ENCODE measurements around the gene GPR78.

GPR78 gene

DNA sequence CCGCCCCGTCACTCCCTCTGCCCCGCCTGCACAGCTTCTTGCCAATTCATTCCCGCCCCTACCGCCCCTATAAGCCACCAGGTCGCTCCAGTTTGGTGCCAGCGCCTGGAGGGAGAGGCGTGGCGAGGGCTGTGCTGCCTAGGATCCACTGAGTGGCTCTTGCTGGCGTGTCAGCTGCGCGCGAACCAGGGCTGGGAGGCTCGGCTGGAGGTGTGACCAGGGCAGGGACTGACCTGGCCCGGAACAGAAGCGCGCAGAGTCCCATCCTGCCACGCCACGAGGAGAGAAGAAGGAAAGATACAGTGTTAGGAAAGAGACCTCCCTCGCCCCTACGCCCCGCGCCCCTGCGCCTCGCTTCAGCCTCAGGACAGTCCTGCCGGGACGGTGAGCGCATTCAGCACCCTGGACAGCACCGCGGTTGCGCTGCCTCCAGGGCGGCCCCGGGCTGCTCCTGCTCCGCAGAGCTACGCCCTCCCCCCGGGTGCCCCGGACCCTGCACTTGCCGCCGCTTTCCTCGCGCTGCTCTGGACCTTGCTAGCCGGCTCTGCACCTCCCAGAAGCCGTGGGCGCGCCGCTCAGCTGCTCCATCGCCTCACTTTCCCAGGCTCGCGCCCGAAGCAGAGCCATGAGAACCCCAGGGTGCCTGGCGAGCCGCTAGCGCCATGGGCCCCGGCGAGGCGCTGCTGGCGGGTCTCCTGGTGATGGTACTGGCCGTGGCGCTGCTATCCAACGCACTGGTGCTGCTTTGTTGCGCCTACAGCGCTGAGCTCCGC lies at the start of gene GPR78:
Gene GPR78, plus strand, starts transcription at position 72 of the 773 bp plus-strand sequence. Its CDS starts 591 bp downstream, at position 663.
- no peak for DNase-seq (ENCODE audit: extremely low read depth in 1 of 2, low read depth in 1 of 2)

GRCh38 chr4:8532245-8532781 lies 47.9 kb upstream of the GPR78 start:
- DNase-seq (ENCODE audit: extremely low read depth in 1 of 2, low read depth in 1 of 2), result no peak

DNA sequence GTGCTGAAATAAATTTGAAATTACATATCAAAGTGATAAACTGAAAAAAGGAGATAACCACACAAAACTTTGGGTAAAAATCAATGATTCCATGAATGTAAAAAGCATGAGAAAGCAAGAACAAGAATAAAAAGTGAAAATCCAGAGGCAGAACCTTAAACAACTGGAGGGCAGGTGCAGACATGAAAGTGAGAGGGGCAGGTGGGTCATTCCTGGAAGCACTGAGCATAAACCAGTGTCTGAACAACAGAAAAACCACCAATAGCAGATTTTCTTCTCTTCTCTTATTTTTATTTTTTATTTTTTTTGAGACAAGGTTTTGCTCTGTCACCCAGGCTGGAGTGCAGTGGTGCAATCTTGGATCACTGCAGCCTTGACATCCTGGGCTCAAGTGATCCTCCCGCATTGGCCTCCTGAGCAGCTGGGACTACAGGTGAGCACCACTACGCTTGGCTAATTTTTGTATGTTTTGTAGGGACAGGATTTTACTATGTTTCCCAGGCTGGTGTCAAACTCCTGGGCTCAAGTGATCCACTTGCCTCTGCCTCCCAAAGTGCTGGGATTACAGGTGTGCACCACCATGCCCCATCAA lies 46.8 kb upstream of the GPR78 start:
- no peak for DNase-seq (ENCODE audit: extremely low read depth in 1 of 2, low read depth in 1 of 2)

DNA sequence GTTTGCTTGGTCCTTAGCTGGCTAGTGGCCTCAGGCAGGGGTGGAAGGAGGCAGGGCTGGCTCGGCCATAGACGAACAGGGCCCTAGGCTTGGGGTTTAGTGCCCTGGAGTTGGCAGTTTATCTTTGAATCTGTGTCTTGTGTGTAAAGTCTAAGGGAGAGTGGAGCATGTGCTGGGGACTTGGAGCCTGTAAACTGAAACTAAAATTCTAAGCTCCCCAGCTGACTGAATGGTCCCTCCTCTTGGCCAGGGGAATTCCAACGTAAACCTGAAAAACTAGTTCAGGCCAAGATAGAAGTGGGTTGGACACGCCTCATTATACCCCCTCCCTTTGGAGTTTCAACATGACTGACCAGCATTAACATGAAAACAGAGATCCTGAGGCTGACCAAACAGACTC lies 46.1 kb upstream of the GPR78 start:
- DNase-seq (ENCODE audit: extremely low read depth in 1 of 2, low read depth in 1 of 2), result no peak

- DNase-seq (ENCODE audit: extremely low read depth in 1 of 2, low read depth in 1 of 2), result no peak
Measured at GRCh38 chr4:8534611-8535010, 45.6 kb upstream of the GPR78 start.

DNA sequence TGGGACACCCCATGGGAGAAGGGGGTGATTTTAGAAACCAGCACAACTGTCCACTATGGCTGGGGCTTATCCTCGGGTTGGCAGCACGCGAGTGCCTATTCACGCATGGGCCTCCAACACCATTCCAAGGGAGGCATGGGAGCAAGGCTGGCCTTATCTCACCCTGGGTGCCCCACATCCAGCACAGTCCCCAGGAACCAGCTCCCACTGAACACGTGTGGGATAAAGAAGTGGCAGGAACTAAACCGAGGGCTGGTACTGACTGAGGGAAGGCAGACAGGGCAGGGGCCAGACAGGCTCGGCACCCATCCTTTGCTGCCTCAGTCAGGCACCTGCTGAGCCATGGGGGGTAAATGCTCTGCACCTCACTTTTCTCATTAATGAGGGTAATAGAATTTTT lies 43.7 kb upstream of the GPR78 start:
- DNase-seq (ENCODE audit: extremely low read depth in 1 of 2, low read depth in 1 of 2), result no peak

GRCh38 chr4:8537041-8537461 lies 43.1 kb upstream of the GPR78 start:
- no peak for DNase-seq (ENCODE audit: extremely low read depth in 1 of 2, low read depth in 1 of 2)

DNA sequence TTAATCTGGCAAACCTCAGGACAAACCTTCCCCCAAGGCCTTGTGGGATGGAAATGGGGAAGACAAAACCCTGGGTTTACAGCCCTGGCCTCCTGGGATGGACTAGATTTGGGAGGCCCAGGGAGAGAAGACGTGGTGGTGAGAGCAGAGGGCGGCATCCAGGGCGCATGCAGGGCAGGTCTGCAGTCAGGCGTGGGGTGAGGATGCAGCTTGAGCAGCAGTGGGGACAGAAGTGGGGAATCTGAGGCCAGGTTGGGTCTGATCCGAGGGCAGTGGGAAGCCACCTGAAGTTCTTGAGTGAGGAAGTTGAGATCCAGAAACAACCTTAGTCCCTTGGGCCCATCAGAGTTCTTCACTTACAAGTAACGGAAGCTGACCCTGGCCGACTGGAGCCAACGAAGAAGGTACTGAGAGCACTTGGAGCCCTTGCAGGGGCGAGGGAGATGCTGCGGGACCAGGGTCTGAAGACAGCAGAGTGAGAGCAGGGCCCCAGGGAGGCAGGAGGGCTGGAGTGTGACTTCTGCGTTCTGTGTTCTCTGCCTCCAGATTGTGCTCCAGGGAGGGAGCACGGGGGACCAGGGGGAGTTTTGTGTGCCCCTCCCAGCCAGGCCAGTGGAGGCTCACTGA lies 42.0 kb upstream of the GPR78 start:
- DNase-seq (ENCODE audit: extremely low read depth in 1 of 2, low read depth in 1 of 2), result no peak

- DNase-seq (ENCODE audit: extremely low read depth in 1 of 2, low read depth in 1 of 2), result no peak
Measured at GRCh38 chr4:8538703-8539567, 41.3 kb upstream of the GPR78 start.

- no peak for DNase-seq (ENCODE audit: extremely low read depth in 1 of 2, low read depth in 1 of 2)
Measured at GRCh38 chr4:8539661-8540060, 40.5 kb upstream of the GPR78 start.

GRCh38 chr4:8540072-8540471 lies 40.1 kb upstream of the GPR78 start:
- DNase-seq (ENCODE audit: extremely low read depth in 1 of 2, low read depth in 1 of 2), result no peak

GRCh38 chr4:8540586-8540985 lies 39.6 kb upstream of the GPR78 start:
- DNase-seq (ENCODE audit: extremely low read depth in 1 of 2, low read depth in 1 of 2), result no peak

DNA sequence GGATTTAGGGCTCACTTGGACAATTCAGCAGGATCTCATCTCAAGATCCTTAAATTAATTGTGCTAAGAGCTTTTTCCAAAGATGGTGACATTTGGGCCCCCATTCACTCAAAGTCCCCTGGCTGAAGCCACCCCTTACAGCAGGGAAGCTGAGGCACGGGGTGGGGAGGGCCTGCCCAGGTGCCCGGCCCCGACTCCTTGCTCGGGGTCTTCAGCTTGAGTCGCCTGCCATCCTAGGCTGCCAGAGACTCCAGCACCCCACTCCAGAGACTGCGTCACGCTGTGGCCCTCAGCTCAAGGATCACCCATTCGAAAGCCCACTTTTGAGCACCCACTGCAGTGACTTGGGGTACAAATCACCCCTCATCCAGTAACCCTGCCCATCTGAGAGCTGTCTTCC lies 39.2 kb upstream of the GPR78 start:
- DNase-seq (ENCODE audit: extremely low read depth in 1 of 2, low read depth in 1 of 2), result no peak

DNA sequence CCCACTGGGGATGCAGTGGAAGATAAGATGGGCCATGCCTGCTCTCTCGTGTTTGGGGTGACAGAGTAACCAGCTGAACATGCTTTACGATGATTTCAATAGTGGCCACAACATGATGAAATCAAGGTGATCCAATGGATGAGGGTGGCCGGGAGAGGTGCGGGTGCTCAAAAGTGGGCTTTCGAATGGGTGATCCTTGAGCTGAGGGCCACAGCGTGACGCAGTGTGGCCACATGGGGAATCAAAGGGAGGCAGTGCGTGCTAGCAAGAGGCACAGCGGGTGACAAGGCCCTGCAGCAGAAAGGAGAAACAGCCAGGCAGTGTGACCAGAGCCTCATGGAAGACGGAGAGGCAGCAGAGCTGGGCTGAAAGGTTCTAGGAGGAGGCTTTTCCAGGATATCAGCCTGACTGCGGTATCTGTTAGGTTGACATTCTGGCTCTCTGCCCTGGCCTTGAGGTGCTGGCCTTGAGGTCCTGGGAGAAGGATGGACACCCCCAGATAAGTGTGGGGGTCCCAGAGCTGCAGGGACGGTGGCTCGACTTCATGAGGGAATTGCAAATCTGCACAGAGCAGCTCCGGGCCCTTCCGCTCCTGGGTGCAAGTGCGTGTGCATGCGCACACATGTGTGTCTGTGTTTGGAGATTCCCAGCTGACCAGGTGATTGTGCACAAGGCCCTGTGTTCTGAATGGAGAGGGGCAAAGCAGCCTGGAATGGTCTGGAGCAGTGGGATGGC lies 38.0 kb upstream of the GPR78 start:
- no peak for DNase-seq (ENCODE audit: extremely low read depth in 1 of 2, low read depth in 1 of 2)

GRCh38 chr4:8542776-8543525 lies 37.2 kb upstream of the GPR78 start:
- DNase-seq (ENCODE audit: extremely low read depth in 1 of 2, low read depth in 1 of 2), result no peak

- DNase-seq (ENCODE audit: extremely low read depth in 1 of 2, low read depth in 1 of 2), result no peak
Measured at GRCh38 chr4:8543623-8544022, 36.6 kb upstream of the GPR78 start.

- DNase-seq (ENCODE audit: extremely low read depth in 1 of 2, low read depth in 1 of 2), result no peak
Measured at GRCh38 chr4:8544282-8544681, 35.9 kb upstream of the GPR78 start.

- no peak for DNase-seq (ENCODE audit: extremely low read depth in 1 of 2, low read depth in 1 of 2)
Measured at GRCh38 chr4:8544741-8545438, 35.3 kb upstream of the GPR78 start.

GRCh38 chr4:8545439-8545765 lies 34.8 kb upstream of the GPR78 start:
- no peak for DNase-seq (ENCODE audit: extremely low read depth in 1 of 2, low read depth in 1 of 2)

All from stimulated activated CD8-positive, alpha-beta memory T cell treated with anti-CD3 and anti-CD28 coated beads, Interleukin-7, amount 100 ng/mL, for 48 hours (primary cell).